SK-N-DZ (cell line): ENCODE data around the gene DYRK1A.

Experiments
- DNase-seq: peaks from one replicate; pipeline ENCODE4 v3.0.0-alpha.2; 2015; ENCODE audit warnings: low spot score

DYRK1A gene

DNA sequence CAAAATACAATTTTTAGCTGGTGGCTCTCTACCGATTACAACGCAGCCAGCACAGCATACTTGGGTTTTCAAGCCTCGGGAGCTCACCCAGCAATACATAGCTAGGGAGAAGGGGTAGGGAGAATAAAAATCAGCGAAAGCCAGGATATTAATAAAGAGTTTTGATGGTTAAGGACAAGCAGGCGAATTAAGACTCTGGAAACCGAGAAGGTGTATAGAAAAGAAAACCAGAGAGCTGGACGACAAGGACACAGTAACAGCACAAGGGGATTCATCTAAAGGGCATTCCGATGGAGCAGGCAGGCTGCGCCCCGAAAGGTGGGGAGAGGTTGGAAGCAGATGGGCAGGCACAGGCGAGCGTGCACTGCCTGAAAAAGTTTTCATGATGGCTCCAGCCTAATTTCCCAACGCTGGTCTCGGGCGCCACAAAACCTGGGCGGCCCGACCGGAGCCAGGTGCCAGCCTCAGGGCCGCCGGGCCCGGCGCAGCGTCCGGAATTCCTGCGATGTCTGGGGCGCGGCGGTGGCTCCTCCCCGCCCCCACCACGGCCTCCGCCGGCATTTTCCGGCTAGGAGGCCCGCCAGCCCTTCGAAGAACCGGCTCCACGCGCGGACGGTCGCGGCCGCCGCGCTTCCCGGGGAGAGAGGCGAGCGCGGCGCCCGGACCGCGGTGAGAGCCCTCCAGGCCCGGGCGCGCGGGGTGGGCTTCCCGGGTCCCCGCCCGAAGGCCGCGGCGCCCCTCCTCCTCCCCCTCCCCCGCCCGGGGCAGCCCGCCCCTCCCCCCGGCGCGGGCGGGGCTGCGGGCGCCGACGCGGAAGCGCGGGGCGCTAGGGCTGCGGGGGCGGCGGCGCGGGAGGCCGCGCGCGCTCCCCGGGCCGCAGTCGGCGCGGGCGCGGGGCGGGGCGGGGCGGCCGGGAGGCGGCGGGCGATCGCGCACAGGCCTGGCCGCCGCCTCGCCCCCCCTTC is 774 bp upstream of the DYRK1A start:
- peak; percentile 41 for DNase-seq

DNA sequence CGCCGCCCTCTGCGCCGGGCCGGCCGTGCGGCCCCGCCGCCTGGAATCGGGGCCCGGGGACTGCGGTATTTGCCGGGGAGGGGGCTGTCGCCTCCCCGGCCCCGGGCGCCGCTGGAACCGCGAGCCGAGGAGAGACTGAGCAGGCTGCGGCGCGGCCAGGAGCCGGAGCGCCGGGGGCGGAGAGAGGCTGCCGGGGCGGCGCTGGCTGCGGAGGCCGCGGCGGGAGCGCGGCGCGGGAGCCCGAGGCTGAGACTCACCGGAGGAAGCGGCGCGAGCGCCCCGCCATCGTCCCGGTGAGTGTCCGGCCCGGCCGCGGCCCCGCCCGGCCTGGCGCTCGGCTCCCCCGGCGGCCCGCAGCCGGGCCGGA is 746 bp downstream of the DYRK1A start:
- no peak for DNase-seq

DNA sequence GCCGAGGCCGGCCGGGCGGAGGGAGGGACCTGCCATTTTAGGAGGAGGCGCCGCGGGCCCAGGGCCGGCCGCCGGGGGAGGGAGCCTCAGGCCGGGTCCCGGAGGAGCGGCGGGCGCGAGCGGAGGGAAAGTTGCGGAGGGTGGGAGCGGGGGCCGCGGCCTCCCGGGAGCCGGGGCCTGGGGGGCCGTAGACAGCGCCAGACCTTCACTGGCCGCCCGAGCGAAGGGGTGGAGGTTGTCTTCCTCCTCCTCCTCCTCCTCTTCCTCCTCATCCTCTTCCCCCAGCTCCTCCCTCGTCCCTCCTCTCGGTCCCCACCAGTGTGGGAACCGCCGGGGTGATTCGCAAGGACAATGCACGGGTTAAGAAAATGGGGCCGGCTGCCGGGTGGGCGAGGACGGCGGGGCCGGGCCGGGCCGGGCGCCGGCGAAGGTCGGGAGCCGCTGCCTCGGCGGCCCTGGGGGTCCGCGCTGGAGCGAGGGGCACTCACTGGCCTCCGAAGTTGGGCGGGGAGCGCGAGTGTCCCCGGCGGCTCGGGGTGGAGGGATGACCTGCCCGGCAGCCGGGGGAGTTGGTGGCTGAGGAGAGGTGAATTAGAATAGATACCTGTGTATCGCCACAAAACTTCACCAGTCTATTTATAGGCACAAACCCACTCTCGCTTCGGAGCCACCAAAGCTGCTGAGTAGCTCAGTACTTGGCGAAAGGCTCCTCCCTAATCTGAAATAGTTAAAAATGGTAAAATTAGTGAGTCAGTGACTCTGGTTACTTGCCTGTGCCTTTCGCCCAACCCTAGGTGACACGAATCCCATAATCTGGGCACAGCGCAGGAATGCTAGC is 1.3 kb downstream of the DYRK1A start:
- DNase-seq: no peak

DNA sequence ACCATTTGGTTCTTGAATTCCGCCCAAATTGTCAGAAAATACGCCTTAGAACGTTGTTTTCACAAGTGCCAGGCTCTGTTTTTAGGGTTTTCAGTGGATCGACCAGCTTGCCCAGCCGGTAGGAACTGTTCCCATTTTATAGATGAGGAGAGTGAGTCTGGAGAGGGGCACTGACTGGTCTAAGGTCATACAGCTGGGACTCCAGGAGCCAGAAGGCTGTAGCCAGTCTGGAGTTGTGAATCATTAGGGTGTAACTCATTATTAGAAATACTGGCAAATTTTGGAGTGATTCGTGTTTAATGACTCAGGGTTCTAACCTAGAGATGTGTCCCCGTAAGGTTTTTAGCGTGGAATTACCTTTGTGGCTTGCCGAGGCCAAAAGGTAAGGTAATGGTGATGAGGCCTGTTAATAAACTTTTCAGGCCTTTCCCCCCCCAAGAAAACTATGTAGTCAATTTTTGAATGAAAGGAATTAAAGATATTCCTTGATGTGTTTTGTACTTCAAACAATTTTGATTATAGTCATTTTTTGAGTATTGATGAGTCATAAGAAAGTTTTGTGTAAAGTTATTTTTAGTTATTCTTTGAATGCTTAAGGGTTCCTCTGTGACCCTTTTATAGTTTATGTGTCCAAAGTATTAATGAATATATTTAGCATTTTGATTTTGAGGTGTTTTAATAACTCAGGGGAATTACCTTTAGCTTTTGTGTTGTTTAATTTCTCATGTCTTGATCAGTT is 2.1 kb downstream of the DYRK1A start:
- DNase-seq: no peak

GRCh38 chr21:37369307-37369854 is 2.8 kb downstream of the DYRK1A start:
- no peak for DNase-seq

DNA sequence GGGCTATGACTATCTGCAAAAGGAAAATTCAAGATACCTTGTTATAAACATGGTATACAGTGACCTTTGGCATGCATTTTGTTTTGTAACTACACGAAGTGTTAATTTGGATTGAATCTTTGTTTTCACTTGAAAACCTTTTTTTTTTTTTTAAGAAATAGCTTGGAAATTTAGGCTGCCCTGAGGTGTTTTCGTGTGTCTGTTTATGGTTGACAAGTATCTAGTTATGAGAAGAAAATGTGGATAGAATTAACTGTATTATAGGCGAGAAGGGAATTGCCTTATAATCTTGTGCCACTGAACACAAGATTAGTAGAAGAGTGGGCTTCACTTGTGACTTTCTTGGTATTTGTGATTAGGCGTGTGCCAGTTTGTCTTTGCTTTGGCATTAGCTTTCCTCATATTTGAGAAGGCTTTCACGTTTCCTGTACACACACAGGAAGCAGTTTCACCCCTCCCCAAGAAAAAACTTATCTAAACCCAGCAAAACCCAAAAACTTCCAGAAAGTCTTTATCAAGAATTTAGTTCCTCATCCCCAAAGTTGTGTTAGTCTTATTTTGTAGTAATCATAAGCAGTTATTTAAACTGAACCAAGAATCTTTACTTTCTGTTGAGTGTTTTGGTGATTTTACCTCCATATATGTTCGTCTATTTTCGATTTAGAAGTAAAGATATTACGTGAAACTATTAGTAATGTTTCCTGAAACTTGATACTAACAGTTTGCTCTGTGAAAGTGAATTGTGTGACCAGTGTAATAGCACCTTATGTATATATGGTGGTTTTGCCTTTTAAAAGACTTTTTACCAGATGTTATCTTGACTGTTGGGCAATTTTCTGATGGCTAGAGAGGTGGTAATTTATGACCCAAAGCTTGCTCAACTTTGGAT is 3.8 kb downstream of the DYRK1A start:
- no peak for DNase-seq

- DNase-seq: no peak
Observed at GRCh38 chr21:37371041-37371397, 4.4 kb downstream of the DYRK1A start.

DNA sequence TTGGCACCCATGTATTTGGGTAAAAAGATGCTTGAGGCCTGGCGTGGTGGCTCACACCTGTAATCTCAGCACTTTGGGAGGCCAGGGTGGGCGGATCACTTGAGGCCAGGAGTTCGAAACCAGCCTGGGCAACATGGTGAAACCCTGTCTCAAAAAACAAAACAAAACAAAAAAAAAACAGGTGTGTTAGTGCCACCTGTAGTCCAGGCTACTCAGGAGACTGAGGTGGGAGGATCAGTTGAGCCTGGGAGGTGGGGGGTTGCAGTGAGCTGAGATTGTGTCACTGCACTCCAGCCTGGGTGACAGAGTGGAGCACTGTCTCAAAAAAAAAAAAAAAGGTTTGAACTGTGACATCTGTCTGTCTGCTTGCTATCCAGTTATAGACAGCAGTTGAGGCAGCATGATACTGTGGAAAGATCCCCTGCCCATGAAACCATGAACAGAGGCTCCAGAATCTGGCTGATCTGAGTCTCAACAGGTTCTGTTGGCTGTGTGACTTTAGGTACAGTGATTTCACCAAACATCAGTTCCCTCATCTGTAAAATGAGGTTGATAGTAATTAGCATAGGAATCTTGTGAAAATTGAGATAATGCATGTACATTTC is 5.7 kb downstream of the DYRK1A start:
- DNase-seq: no peak

GRCh38 chr21:37372951-37373350 is 6.4 kb downstream of the DYRK1A start:
- DNase-seq: no peak

DNA sequence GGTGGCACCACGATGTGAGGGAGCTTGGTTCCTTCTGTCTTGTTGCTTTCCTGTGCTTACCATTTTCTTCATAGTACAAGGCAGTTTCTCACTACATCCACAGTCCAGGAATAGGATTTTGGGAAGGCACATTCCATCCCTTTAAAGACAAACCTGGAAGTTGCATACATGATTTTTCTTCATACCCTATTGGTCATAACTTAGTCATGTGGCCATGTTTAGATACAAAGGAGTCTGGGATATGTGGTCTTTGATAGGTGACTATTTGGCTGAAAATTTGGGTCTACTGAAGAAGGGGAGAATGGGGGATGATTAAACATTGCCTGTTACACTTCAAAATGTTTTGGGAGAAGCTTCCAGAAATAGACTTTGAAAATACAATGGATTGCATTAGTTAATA is 7.0 kb downstream of the DYRK1A start:
- DNase-seq: no peak

DNA sequence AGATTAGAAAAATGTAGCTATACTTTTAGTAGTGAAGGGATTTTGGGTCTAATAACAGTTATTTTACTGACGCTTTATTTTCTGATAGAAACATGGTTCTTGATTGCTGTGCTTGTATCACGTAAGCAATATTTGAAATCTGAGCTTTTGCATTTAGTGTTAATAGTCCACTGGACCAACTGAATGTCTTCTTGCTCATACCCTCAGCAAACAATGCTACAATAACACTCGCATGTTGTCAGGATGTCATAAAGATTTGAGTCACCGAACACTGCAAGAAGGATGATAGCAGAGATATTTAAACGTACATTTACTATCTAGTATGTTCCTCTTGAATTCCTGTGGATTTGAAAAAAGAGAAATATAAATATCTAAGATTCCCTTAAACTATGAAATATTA is 7.5 kb downstream of the DYRK1A start:
- no peak for DNase-seq

- no peak for DNase-seq
Observed at GRCh38 chr21:37375866-37376574, 9.4 kb downstream of the DYRK1A start.

DNA sequence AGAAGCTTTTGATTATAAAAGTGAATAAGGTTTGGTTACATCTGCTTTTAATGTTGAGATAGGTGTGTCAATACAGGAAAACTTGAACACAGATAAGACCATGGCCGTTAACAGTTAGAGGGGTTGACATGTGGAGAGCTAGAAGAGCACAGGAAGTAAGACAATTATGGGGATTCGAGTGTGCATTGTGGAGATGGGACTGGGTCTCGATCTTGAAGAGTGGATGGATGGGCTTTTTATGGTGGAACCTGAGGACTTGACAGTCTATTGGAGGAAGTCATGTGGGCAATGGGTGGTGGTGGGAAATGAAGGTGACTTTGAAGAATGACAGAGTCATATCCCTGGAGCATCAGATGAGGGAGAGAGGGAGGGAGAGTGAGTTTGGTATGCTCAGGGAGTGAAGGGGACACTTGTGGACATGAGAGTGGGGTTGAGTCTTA is 12.1 kb downstream of the DYRK1A start:
- no peak for DNase-seq

DNA sequence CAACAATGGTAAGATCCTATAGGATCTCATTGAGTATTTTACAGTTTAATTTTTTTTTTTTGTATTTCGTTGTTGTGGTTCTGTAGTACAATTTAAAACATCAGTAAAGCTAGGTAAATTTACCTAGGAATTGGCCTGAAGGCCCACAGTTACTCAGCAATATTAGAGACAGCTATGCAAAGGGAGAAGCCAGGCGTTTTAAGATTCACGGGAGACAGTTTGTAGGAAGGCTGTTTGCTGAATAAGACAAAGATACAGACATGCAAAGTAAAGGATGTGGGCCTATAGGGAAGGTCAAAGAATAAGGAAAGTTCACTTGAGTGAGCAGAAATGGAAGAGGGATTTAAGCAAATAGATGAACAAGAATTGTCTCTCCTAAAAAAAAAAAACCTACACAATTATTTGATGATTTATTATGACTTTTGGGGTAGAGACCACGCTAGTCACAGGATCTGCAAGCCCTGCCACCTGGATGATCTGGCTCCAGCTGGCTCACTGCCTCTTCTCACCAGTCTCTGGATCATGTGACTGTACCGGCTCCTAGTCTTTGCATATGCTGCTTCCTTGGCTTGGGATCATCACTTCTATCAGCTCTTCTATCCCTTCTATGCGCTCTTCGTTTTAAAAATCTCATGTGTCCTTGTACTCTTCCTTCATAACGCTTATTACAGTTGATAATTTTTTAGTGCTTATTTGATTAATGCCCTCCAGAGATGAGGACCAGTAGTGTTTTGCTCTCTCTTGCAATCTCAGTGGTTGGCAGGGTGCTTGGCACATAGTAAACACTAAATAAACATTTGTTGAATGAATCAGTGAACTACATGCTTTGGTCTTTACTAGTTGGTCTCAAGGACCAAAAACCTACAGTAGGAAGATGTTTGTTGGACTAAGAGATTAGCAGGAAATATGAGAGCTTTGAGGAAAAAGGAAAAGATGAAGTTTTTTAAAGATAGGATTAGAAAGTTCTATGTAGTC is 14.1 kb downstream of the DYRK1A start:
- DNase-seq: no peak

GRCh38 chr21:37381883-37382585 is 15.5 kb downstream of the DYRK1A start:
- no peak for DNase-seq

DNA sequence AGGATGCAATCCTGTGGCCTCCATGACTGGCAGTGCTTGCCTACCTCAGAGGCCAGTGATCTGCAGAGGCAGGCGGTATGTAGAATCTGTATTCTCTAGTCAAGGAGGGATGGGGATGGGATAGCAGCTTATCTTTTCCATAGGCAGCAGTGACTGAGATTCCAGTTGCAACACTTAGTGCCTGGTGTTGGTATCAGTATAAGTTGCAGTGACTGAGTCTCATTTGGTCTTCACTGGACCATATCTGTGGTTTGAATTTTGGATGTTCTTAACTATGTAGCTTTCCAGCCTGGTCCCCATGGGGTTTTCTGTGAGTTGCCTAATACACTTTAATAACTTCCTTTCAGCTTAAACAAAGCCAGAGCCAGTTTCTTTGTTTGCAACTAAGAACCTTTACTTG is 16.5 kb downstream of the DYRK1A start:
- DNase-seq: no peak

DNA sequence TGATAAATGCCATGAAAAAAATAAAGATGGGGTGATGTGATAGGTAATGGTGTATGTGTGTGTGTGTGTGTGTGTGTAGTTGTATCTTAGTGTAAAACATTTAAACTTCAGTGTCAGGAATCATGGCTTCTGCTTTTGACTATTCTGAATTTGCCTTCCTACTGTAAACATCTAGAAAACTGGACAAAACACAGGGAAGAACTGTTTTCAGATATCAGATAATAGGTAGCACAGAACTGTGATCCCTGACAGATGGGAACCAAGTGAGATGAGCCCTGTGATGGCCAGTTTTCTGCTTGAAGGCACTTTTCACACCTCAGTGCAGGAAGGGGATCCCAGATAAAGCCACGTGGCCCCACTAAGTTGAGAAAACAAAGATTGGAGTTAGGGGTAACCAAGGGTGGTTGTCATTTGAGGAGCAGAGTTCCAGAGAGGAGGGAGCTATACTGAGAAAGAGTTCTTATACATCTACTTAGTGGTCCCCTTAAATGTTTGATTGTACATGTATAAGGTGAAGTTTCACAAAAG is 17.3 kb downstream of the DYRK1A start:
- DNase-seq: no peak
